ENCODE data around the gene TMX4.

Gene TMX4

DNA sequence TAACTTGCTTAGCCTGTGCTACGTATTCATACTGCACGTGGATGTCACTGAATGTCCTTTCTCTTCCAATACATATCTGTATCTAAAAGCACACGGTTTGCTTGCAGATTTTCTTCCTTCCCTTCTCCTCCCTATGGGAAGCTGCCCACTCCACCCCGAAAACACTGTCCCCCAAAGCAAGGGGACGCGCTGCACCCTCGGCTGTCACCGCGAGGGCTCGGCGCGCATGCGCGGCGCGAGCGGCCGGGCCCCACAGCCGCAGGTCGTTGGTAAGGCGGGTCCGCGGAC lies 659 bp downstream of the TMX4 start:
- DNase-seq = peak; percentile 51

DNA sequence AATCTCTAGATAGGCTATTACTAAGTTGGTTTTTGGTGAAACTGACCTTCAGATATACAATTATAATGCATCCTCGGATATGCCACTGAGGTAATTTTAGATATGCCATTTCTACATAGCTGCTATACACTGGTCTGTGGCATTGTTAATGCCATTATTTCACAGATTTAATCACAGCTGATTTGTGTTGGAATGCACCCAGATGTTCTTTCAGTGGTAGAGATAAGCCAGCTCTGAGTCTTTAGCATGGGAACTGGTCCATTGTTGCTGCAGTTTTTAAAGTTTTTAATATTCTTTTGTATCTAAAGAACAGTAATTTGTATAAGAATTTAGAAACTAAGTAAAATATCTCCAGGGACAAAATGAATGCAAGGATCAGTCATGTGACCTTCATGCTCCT lies 6.8 kb downstream of the TMX4 start:
- no peak for DNase-seq

DNA sequence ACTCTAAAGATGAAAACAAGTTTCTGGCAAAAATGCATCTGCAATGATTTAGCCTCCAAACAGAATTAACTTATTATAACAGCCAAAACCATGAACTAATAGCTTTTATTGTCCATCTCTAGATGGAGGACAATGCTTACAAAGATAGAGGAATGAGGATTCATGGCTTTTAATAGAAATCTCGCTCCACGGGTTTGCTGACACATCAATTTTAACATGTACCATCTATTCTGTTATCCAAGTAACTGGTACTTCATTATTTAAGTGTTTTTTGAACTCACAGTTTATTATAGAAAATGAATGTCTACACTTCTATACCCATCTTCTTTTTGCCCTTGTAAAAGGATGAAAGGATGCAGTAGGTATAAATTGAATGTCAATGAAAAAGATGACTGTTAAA lies 10.8 kb downstream of the TMX4 start:
- no peak for DNase-seq

DNA sequence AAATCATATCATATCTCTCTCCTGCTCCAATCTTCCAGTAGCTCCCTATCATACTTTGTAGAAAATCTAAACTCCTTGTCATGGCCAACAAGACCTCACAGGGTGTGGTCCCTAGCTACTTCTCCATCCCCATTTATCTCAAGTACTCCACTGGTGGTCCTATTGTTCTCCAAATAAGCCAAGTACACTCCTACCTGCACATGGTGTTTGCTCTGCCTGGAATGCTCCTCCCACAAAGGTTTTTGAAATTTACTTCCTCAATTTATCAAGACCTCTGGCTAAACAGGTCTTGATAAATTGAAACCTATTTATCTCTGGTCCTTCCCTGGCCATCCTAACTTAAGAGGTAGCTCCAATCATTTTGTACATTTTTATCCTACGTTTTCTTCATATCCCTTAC lies 12.1 kb downstream of the TMX4 start:
- DNase-seq = no peak

DNA sequence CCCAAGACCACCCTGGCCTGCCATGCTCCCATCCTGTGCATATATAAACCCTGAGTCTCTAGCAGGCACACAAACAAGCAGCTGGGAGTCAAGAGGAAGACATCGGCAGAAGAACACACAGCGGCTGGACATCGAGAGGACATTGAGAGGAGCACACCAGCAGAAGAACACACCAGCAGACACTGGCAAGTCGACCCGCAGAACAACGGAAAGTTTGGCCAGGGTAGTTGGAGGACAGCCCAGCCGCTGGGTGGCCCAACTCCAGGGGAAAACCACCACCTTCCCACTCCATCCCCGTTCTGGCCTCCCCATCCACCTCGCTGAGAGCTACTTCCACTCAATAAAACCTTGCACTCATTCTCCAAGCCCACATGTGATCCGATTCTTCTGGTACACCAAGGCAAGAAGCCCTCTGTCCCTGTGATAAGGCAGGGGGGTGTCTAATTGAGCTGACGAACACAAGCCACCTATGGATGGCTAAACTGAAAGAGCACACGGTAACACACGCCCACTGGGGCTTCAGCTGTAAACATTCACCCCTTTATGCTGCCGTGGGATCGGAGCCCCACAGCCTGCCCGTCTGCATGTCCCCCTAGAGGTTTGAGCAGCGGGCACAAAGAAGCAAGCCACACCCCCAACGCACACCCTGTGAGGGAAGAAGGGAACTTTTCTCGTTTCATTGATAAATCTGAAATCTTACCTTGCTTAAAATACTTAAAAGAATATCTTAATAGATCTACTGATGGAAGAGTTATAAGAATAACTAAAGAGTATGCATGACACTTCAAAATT lies 13.8 kb downstream of the TMX4 start:
- DNase-seq = no peak

DNA sequence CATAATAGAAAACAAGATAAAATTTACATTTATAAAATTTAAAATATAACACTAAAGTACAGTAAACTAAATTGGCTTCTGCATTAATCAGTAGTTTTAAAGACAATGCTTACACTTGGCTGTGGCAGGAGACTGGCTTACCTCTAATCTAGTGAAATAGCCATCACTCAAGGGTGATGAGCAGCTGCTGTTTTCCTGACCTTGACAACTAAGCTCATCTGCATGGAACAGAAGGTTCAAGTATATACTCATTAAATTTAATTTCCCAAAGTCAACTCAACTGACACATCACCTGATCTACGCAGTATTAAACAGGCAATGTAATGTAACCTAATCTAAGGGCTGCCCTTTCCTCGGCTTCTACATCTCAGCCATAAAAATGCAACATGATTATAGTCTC lies 14.5 kb downstream of the TMX4 start:
- DNase-seq = no peak

DNA sequence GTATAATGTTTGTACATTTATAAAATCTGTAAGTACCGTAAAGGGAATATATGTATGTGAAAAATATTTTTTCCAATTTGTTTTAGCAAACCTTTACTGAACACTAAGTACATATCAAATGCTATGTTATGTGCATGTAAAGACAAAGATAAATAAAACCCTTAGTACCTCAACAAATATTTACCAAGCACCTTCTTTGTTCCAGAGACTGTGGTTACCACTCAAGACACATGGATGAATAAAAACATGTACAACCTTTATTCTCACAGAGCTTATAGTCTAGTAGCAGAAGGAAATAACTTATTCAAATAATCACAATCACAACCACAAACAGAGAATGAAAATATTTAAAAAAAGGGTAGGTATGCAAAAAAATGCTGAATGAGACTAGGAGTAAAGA lies 17.5 kb downstream of the TMX4 start:
- DNase-seq = no peak

DNA sequence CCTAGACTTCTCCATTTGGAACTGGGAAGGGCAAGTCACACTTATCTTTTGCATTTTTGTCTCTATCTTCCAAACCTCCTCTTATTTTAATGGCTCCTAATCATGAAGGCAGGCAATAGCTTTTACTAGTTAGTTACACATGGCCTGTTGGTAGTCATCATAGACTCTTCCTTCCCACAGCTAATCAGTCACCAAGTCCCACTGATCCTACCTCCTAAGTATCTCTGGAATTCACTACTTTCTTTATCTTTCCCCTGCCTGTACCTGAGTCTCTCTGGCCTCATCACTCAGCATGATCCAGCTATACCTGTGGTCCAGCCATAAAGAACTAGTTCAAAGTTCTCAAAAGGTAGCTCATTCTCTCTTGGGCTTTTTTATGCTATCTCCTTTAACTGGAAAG lies 18.8 kb downstream of the TMX4 start:
- no peak for DNase-seq

DNA sequence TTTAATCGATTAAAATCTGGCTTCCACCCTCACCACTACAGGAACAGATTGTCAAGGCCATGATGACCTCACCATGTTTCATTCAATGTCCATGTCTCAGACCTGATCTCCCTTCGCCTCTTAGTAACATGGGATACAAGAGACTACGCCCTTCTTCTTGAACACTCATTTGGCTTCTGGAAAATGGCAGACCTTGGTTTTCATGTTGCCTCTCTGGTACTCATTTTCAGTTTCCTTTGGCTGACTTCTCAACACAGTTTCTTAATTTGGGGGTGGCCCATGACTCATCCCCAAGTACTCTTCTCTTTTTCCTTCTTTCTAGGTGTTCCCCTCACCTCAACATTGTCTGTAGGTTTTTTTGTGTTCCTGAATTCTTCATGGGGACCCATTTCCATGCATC lies 22.7 kb downstream of the TMX4 start:
- DNase-seq = no peak

DNA sequence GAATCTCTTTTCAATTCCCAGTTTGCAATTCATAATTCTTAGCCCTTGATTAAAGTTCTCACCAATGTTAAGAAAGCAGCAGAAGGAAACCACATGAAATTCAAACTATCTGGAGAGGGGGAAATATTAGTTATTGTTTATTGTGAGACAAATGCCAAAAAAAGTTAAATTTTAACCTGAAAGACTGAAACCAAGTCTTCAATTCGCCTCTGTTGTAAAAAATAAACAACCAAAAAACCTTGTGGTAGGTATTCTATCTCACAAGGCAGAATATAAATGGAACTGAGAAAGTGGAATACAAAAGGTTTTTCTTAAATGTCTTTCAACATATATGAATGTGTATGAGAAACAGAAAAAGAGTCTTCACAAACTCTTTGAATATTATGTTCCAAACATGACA lies 24.8 kb downstream of the TMX4 start:
- DNase-seq = no peak

DNA sequence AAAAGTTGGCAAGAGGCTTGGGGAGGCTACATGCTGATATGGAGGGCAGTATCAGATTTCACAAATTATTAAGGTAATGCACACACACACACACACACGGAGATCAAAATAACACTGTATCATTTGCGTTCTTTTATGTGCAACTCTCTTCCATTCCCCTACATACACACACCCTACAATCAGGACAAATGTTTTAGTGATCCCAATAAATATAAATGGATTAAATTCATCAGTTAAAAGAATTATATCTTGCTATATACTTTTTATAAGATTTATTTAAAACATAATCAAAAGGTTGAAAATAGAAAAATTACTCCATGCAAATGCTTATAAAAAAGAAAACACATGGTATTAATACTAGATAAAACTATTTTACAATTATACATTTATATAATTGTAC lies 25.9 kb downstream of the TMX4 start:
- DNase-seq = no peak

DNA sequence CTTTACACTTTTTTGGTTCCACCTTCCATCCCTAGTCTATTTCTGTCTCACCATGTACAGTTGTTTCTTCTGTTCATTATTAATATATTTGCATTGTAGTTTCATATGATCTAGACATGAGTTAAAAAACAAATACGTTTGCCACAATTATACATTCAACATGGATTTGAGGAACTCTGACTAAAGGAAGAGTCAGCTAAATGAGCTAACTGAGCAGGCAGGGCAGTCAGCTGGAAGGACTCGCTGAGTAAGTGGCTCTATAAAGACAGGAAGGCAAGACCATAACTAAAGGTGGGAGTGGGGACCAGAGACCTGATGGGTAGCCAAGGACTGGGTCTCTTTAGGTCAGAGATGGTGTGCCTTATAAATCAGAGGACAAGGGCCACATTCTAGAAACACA lies 26.3 kb downstream of the TMX4 start:
- DNase-seq = no peak

DNA sequence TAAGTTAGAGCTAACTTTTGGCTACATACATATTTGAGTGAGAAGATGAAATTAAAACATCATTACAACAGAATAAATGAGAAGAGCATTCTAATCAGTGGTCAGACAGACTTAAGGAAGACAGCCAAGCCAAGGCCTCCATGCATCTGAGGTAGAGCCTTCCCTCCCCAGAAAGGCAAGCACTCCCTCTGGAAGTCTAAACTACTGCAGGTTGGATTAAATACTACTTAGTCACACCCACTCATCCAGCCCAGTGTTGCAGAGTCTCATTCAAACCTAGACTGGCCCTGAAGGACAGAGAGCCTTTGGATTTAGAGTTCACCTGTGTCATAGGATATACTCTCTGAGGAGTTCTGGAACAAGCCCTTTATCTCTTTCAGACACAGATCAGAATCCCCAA lies 29.2 kb downstream of the TMX4 start:
- no peak for DNase-seq

DNA sequence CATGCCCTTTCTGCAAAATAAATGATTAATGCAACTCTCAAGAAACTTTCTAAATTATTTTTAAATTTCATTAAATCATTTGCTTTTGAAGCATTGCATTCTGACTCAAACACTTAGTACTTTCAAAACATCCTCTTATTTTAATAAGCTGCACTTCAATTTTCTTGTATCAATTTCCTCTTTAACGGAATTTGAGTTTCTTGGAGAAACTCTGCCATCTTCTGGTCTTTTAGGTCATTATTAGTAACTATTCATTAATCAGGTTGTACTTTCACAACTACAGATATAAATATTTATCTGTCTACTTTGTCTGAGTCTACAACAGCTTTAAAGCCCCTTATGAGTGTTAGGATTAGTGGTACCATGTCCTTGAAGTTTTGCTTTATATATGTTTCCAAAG lies 30.2 kb downstream of the TMX4 start:
- DNase-seq = no peak

DNA sequence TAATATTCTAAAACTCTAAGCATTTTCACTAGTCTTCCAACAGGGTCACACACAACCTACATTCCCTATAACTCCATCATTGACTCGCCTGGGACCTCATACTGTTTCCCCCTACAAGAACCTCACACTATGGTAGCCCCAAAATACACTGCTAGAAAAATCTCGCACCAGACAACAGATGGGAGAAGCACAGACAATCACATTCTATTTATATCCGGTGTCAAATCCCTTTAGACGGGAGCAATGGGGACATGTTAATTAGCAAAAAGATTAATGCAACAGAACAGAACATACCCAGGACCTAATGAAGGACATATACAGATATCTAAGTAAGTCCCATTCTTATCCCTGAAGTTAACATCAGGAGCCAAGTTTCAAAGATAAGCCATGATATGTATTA lies 33.6 kb downstream of the TMX4 start:
- no peak for DNase-seq

DNA sequence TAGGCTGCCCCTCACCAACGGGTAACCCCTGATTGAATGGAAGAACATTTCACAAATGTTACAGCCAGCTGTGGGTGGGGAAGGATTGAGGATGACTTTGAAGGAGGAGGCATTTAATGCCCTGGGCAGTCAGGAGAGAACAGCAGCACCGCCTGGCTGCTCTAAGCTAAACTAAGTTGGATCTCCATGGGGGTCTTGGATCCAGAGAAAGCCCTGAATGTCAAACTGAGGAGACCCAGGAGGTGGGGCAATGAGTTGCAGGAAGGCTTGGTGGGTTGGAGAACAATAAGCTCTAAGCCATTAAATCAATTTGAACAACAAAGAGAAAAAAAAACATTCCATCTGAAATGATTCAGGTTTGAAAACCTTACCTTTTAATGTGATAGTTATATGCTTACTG lies 35.4 kb downstream of the TMX4 start:
- DNase-seq = no peak

DNA sequence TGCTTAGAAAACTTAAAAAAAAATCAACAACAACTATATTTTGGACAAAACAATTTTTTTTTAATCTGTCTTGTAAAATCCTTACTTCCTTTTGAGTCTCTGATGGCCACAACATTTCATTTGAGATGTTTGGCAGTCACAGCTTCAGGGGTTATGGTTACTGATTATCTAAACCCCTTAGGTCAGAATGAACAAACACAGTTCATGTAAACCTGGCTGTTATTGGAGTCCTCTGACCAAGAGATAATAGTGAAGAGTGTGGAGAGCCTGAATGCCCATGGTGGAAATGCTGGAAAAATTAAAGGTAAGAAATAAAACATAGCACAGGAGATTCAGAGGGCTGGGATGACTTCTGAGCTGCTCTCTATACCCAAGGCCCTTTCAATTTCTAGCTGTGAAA lies 38.2 kb downstream of the TMX4 start:
- DNase-seq = no peak

DNA sequence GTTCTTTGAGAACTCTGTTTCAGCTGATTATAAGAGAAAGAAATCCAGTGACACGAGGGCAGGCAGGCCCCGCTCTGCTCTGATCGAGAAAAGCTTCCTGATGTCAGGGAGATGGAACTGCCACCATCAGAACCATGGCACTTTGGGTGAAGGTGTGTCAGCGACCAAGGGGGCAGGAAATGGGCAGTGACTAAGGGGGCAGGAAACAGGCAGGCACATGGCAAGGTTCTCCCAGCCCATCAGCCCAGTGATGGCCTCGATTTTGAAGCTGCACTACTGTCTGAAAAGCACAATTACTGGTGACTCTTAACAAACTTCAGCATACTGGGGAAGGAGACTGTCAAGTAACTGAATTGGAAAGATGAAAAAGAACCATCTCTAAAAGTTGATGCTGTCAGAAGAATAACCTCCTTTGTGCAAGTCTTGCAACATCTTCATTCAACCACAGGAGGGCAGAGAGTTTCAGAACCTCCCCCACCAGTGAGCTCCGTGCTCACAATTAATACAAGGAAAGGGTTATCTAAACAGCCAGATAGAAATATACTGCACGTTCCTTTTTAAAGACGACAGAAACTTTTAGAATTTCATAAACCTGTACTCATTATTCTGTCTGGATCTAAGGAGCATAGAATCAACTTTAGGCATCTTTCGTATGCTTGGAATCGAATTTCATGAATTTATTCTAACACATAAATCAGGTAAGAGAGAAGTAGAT lies 39.1 kb downstream of the TMX4 start:
- peak; percentile 49 for DNase-seq

DNA sequence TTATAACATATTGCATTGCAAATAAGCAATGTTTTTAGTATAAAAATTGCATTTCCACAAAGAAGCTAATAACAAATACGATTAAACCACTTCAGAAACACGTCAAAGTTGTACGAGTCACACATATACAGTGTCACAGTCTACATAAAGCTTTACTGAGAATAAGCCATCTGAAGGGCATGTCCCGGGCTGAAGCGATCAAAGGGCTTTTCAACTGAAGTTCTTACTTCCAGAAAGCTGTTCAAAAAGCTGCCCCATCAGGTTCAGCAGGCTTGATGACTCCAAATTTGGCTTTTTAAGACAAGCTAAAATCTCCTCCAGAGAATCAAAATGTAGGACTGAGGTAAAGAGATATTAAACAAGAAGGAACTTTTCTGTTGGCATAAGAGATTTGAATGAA lies 41.9 kb downstream of the TMX4 start:
- DNase-seq = no peak

DNA sequence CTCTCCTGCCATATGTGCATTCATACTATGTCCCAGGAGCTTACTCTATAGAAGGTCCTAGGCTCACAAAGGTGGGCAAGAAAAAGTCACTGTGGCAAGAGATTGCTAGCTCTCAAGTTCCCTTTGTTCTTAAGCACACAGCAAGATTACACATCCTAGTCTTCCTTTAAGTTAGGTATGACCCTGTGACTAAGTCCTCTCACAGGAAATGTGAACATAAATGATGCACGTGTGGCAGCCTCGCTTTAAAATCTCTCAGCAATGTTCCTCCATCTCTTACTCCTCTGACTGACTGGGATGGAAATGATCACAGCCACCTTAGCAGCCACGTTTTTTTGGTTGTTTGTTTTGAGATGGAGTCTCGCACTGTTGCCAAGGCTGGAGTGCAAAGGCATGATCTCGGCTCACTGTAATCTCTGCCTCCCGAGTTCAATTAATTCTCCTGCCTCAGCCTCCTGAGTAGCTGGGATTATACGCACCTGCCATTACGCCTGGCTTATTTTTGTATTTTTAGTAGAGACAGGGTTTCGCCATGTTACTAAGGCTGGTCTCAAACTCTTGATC lies 43.6 kb downstream of the TMX4 start:
- no peak for DNase-seq

DNA sequence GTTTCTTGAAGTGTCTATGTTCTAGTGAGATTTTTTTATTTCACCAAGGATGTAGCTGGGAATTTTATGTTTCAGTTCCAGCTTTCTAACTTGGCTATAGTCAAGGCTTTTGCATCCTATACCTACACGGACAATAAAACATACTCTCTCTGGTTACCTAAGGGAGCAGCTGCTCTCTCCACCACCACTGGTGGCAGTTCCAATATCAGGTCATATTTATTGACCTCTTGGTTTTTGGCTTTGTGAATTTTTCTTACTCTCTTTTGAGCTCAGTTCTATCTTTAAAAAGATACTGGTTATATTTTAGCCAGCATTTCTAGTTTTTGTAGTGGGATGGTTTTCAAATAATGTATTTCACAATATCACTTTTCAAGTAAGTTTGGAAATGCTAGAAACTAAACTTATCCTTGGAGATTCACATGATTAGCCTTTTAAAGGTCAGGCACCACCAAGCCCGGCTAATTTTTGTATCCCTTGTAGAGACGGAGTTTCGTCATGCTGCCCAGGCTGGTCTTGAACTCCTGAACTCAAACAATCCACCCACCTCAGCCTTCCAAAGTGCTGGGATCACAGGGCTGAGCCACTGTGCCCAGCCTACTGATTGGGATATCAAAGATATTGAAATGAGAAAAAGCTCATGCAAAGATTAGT lies 44.7 kb downstream of the TMX4 start:
- no peak for DNase-seq

DNA sequence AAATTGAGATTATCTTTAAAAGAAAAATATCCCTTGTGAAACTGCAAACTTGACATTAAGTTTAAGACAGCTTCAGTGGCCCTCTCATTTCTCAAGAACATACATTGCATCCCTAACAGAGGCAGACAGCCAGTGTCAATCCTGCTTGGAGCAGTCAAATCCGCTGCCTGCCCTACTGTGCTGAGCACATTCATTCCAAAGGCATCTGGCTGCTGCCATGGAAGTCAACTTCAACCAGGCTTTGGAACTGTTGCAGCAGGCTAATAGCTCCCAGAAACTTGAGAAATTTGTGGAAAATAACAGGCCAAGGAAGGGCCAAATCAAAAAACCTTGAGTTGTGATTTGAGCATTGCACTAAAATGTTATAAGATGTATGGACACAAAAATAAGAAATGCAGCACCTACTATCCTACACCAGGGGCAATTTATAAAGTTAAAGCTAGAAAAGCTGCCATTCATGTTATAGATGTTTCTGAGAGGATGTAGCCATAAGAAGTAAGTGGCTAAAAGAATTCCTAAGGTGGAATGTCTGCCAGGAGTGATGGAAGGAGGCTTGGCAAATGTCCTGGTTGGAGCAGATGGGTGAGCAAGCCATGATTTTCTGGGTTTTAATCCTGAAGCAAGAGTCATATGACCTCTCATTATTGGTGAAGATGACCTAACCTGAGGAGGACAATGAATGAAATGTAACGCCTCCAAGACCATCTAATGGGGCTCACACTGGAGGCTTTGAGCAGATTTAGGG lies 47.9 kb downstream of the TMX4 start:
- DNase-seq = peak; percentile 13

DNA sequence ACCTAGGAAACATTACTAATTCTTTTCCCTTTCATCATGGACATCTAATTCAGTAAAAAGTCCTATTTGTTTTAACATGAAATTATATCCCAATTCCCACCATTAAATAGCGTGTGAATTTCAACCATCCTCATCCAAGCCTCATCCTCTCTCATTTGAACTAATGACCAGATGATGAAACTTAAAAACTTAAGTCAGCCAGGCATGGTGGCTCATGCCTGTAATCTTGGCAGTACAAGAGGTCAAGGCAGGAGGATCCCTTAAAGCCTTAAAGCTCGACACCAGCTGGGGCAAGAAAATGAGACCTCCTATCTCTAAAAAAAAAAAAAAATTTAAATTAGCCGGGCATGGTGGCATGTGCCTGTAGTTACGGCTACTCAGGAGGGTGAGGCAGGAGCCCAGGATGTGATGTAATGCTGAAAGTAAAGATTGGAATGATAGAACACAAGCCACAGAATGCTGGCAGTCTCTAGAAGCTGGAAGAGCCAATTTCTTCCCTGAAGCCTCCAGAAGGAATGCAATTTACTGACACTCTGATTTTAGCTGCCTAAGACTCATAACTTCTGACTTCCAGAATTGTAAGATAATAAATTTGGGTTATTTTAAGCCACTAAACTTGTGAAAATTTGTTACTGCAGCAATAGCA lies 52.2 kb downstream of the TMX4 start:
- DNase-seq = peak; percentile 53

Data from fibroblast of skin of scalp (primary cell).